ENCODE results near the gene HBS1L.

HBS1L gene

GRCh38 chr6:135036731-135037420 is 17.7 kb downstream of the HBS1L start:
- no peak for DNase-seq (ENCODE audit: low spot score)

DNA sequence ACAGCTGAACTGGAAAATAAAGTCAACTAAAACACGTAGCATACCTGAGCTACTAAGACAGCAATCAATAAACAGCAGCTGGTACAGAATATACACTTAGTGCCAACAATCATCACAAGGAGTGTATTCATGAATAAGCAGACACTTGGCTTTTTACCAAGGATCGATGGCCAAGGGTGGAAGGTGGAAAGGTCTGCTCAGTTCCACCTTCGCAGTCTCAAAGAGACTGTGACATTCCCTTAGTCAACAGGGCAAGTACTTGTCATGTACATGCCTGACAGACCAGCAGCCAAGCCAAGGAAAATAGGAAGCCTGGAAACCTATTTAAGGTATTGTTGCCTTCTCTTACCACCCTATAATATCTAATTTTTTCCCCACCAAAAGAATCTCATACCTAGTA is 21.4 kb downstream of the HBS1L start:
- DNase-seq (ENCODE audit: low spot score): no peak

DNA sequence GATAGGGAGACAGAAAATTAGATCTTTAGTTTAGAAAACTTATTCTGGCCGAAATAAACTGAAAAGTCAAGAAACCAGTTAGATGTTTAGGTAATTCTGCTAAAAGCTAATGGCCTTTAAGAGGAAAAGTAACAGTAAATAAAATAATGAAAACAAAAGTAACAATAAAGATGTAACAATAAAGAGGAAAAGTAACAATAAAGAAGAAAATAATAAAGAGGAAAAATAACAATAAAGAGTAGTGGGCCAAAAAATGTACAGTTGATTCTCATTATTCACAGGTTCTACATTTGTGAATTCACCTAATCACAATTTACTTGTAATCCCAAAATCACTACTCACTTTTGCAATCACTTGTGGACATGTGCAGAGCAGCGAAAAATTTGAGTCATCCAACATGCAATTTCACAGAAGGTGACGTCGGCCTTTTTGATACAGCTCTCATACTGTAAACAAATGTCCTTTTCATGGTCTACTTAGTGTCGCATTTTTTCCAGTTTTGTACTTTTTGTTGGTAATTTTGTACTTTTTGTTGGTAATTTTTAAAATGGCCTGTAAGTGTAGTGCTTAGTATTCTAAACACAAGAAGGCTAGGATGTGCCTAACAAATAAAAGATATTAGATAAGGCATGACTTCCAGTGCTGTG is 24.0 kb downstream of the HBS1L start:
- DNase-seq (ENCODE audit: low spot score): no peak

- DNase-seq (ENCODE audit: low spot score): no peak
These were observed 24.6 kb downstream of the HBS1L start for GRCh38 chr6:135030056-135030473.

- no peak for DNase-seq (ENCODE audit: low spot score)
These were observed 28.8 kb downstream of the HBS1L start for GRCh38 chr6:135025775-135026174.

- no peak for DNase-seq (ENCODE audit: low spot score)
These were observed 29.4 kb downstream of the HBS1L start for GRCh38 chr6:135025175-135025574.

DNA sequence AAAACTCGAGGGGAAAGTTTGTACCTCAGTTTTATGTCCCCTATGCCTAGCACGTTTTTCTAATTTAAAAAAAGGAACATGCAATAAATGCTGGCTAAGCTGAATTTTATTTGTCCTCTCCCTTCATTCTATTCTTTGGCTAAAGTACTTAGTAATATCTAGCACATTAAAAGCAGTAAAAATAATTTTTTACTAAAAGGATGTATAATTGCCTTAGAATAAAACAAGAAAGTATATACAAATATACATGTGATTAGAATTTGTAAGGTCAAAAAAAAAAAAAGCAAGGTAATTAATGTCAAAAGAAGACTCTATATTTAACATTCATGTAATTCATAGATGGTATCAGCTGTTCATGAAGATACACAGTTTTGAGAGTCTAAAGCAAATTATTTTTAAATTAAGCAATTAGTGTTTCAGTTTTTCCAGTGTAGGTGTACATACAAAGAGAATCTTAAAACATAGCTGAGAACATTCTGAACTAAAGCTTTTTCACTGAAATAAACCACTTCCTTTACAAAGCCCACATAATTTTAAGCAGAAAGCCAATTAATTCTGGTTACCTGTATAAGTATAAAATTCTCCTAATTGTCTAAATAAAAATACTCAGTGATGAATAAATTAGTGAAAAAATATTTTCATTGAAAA is 32.4 kb downstream of the HBS1L start:
- DNase-seq (ENCODE audit: low spot score): no peak

DNA sequence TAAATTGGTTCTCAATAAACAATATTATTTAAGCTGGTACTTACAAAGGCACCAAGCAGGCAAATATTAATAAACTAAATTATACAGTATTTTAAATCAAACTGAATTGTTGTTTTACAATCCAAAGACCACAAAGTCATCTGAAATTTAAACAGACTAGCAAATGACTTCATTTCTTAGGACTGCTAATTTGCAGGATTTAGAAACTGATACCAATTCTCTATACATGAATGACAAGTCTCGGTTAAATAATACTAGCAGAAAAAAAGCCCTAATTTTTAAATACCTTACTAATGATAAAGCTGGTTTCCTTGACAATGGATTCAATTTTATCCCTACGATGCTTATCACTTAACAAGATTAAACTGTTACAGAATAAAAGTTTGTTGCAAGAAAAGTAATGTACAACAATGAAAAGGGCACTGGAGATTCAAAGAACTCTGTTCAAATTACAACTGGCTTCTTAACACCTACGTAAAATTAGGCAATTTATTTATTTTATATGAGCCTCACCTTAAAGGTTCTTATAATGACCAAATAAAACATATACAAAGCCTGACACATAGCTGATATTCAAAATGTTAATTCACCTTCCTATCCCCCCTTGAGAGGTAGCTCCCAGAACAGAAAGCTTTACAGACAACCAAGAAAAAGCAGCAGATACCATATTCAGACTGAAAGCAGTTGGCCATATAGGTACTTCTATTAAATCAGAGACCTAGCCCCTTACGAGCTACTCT is 33.1 kb downstream of the HBS1L start:
- no peak for DNase-seq (ENCODE audit: low spot score)

GRCh38 chr6:135018941-135019340 is 35.7 kb downstream of the HBS1L start:
- DNase-seq (ENCODE audit: low spot score): no peak

DNA sequence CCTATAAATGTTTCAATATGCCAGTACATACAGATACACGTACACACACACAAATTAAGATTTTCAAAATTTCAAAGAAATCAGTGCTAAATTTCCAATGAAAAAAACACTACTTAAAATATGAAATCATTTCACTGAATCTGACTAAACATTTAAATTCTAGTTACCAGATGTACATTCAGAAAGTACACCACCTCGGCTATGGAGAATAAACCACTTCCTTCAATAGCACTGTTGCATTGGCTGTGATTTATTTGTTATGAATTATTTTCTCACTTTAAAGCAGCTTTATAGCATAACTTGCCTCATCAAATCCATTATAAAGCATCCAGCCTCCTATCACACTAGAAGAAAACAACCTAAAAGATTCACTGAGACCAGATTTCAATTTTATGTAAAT is 36.6 kb downstream of the HBS1L start:
- no peak for DNase-seq (ENCODE audit: low spot score)

DNA sequence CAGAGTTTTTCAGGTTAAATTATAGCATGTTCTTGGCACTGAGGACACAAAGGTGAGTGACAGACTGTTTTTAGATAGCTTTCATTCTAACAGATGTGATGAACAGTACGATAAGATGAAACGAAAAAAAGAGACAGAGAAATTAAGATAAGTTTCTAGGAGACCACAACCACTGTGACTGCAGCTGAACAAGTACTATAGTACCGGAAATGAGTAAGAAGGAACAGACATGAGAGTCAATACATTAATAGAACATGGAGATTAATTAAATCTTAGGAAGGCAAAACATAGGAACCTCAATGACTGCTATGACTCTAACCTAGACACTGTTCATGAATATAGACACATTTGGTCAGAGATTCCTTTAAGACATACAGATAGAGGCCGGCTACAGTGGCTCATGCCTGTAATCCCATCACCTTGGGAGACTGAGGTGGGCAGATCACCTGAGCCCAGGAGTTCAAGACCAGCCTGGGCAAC is 40.2 kb downstream of the HBS1L start:
- DNase-seq (ENCODE audit: low spot score): no peak

GRCh38 chr6:135013211-135013610 is 41.4 kb downstream of the HBS1L start:
- DNase-seq (ENCODE audit: low spot score): no peak

DNA sequence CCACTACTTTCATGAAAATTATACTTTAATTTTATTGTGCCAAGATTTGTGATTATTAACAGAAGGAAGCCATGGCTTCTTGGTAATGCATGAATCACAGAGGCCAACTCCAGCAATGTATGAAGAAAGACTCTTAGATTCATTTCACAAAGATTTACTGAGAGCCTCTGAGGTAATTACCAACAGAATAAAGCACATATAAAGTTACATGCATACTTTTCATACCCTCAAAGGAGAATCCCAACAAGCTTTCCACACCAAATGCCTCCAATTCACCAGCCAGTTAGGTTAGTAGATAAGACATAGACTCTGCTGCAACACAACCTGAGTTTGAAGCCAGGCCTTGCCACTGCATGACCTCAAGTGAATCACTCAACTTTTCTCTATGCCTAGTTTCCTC is 41.9 kb downstream of the HBS1L start:
- no peak for DNase-seq (ENCODE audit: low spot score)

DNA sequence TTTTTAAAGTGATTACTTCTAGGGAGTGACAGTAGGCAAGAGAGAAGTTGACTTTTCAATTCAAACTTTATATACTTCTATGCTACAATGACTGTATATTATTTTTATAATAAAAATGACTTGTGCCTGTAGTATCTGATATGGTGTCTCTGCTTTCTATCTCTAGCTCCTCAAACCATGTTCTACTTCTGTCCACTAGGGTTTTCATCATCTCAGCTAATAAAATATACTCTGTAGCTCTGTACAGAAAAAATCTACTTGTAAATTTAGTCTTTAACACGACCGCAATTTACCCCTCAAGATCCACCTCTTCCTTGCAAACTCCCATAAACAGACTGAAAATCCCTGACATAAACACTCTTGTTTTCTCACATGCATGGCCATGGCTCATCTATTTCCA is 42.3 kb downstream of the HBS1L start:
- DNase-seq (ENCODE audit: low spot score): no peak

- no peak for DNase-seq (ENCODE audit: low spot score)
These were observed 45.7 kb downstream of the HBS1L start for GRCh38 chr6:135008941-135009290.

- no peak for DNase-seq (ENCODE audit: low spot score)
These were observed 46.3 kb downstream of the HBS1L start for GRCh38 chr6:135008072-135008940.

DNA sequence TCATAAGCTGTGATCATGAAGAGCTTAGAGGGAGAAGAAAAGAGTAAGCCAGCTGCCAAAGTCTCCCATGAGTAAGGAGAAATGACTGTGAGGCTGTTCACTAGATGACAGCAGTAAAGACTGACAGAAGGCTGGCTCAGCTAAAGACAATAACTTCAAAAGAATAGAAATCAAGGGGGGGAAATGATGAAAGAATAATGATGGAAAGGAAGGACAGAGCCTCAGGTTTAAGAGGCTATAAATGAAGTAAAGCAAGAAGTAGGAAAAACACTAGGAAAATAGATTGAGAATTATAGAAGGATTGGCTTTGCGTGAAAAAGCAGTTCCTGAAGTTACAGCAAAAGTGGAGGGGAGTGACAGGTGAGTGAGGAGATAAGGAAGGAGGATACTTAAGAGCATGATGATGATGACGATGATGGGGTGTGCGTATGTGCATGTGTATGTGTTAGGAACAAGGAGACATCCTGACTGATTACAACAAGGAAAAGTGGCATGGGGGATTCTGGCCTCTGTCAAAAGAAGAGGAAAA is 48.2 kb downstream of the HBS1L start:
- DNase-seq (ENCODE audit: low spot score): no peak

DNA sequence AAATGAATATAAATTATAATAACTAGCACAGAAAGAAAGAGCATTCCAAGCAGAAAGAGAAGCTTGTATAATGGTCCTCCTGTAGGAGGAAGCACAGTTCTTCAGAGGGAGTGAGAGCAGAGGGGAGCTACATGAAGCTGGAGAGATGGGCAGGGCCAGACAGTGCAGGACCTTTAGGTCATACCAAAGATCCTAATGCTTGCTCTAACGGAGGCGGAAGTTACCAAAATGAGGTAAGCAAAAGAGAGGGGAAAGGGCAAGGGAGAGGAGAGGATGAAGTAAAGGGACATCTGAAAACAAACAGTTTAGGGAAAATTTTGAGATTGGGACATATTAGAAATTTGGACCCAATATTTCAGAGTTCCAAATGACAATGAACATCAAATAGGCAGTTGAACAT is 50.2 kb downstream of the HBS1L start:
- no peak for DNase-seq (ENCODE audit: low spot score)

- DNase-seq (ENCODE audit: low spot score): no peak
These were observed 51.5 kb downstream of the HBS1L start for GRCh38 chr6:135002974-135003703.

DNA sequence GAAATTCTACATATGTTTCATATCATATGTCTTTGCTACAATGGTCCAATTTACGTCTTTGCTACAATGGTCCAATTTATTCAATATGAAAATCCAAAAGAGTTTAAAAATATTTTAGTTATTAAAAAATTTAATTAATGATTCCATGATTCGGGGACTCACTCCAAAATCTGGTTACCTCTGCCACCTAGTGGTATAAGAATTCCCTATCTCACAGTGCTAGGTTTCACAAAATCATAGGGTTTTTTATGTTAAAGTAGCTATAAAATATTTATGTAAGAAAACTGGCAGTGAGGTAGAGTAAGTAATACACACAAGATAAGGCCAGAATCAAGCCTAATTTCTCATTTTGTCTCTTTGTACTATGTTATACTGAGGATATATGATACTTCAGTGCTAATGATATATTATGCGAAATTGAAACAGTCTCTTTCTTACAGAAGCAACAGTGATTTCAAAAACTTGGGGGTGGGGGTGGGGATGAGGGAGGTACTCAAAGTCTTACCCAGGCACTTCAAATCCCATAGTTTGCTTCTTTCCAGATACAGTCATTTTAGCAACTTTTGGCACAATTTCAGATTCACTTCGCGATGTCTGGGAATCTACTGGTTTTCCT is 52.3 kb downstream of the HBS1L start:
- peak; percentile 12 for DNase-seq (ENCODE audit: low spot score)
